ENCODE data around the gene RUNX1.

The RUNX1 gene

GRCh38 chr21:34923202-34923601 lies 125.9 kb downstream of the RUNX1 start:
- no peak for DNase-seq (ENCODE audit: low spot score)
- TF ChIP-seq, protein P1, sequence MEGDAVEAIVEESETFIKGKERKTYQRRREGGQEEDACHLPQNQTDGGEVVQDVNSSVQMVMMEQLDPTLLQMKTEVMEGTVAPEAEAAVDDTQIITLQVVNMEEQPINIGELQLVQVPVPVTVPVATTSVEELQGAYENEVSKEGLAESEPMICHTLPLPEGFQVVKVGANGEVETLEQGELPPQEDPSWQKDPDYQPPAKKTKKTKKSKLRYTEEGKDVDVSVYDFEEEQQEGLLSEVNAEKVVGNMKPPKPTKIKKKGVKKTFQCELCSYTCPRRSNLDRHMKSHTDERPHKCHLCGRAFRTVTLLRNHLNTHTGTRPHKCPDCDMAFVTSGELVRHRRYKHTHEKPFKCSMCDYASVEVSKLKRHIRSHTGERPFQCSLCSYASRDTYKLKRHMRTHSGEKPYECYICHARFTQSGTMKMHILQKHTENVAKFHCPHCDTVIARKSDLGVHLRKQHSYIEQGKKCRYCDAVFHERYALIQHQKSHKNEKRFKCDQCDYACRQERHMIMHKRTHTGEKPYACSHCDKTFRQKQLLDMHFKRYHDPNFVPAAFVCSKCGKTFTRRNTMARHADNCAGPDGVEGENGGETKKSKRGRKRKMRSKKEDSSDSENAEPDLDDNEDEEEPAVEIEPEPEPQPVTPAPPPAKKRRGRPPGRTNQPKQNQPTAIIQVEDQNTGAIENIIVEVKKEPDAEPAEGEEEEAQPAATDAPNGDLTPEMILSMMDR (IDR thresholded peaks at IDR 0.05; ENCODE audit: extremely low read depth, insufficient read depth, missing control alignments), result no peak
- in situ Hi-C loops (cut with MboI; ENCODE audit: low pct_unique_long_range_greater_than_20kb, low sequenced_read_pairs, unreplicated experiment), result no loop called here

DNA sequence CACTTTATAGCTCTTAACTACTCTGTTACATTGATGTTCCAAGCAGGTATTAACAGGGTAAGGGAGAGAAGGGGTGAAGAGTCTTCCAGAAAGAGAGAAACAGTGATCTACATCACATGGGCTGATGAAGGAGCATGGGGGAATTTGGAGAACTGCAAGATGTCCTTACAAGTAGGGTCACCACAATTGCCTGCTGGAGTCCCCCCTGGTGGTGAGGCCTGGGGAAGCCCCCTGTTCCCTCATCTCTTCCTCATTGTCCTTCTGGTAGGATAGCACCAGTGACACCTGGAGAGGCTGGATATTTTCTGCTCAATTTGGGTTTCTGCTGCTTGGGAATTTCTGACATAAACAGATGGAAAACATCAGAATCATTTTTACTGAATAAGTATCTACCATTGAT lies 126.6 kb downstream of the RUNX1 start:
- in situ Hi-C loops (cut with MboI; ENCODE audit: low pct_unique_long_range_greater_than_20kb, low sequenced_read_pairs, unreplicated experiment), result no loop called here
- DNase-seq (ENCODE audit: low spot score), result no peak
- TF ChIP-seq, protein P1 (IDR thresholded peaks at IDR 0.05; ENCODE audit: extremely low read depth, insufficient read depth, missing control alignments), result no peak

- TF ChIP-seq, protein P1 (IDR thresholded peaks at IDR 0.05; ENCODE audit: extremely low read depth, insufficient read depth, missing control alignments), result no peak
- in situ Hi-C loops (cut with MboI; ENCODE audit: low pct_unique_long_range_greater_than_20kb, low sequenced_read_pairs, unreplicated experiment), result no loop called here
- DNase-seq (ENCODE audit: low spot score), result no peak
Measured at GRCh38 chr21:34921151-34921550, 128.0 kb downstream of the RUNX1 start.

GRCh38 chr21:34919406-34919805 lies 129.7 kb downstream of the RUNX1 start:
- DNase-seq (ENCODE audit: low spot score), result no peak
- in situ Hi-C loops (cut with MboI; ENCODE audit: low pct_unique_long_range_greater_than_20kb, low sequenced_read_pairs, unreplicated experiment), result no loop called here
- TF ChIP-seq, protein P1 (IDR thresholded peaks at IDR 0.05; ENCODE audit: extremely low read depth, insufficient read depth, missing control alignments), result no peak

GRCh38 chr21:34916446-34916845 lies 132.7 kb downstream of the RUNX1 start:
- DNase-seq (ENCODE audit: low spot score), result no peak
- in situ Hi-C loops (cut with MboI; ENCODE audit: low pct_unique_long_range_greater_than_20kb, low sequenced_read_pairs, unreplicated experiment), result no loop called here
- TF ChIP-seq, protein P1 (IDR thresholded peaks at IDR 0.05; ENCODE audit: extremely low read depth, insufficient read depth, missing control alignments), result no peak

DNA sequence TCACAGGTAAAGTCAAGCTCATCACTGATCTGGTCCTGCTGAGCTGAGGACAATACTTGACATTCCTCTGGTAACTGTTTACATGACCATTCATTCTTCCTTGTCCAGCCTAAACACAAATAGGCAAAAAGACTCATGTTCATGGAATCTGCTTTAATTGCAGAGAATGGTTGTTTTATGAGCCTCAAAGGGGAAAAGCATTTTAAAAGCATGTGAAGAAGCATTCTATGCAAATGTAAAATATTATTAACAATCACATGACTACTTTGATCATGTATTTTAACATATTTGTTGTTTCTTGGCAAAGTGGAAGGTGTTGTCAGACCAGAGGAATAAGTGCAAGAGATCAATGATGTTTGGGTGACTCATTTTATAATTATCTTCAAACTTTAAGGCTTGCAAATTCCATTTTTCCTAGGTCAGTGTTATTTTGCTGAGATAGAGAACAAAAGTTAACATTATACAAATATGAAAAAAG lies 133.7 kb downstream of the RUNX1 start:
- in situ Hi-C loops (cut with MboI; ENCODE audit: low pct_unique_long_range_greater_than_20kb, low sequenced_read_pairs, unreplicated experiment), result no loop called here
- no peak for DNase-seq (ENCODE audit: low spot score)
- TF ChIP-seq, protein P1 (IDR thresholded peaks at IDR 0.05; ENCODE audit: extremely low read depth, insufficient read depth, missing control alignments), result no peak

- DNase-seq (ENCODE audit: low spot score), result no peak
- TF ChIP-seq, protein P1 (IDR thresholded peaks at IDR 0.05; ENCODE audit: extremely low read depth, insufficient read depth, missing control alignments), result no peak
- in situ Hi-C loops (cut with MboI; ENCODE audit: low pct_unique_long_range_greater_than_20kb, low sequenced_read_pairs, unreplicated experiment), result no loop called here
Measured at GRCh38 chr21:34914239-34914638, 134.9 kb downstream of the RUNX1 start.
